Pancreas (tissue), 10 donors: Measurements from ENCODE around the gene EPB41L4A. TPM values are rescaled to one million over a fixed set of nuclear protein-coding genes. Genes with fewer than 3 reads are reported as not detected.
"Not testable (repeated sequence)": the region's sequence is repeated elsewhere in the genome, so short reads cannot be mapped to it uniquely, and the experiment has no call there.

Experiments used
- ATAC-seq, 4 donors: fragments of 200-7000 bp; cut with Tn5 transposase; one replicate each; pipeline versions ENCODE4 v1.8.0 to v1.9.1; 2020; ENCODE audit warnings: mild to moderate bottlenecking in 4 of 4, moderate library complexity in 4 of 4
- DNase-seq, 6 donors: peaks; one replicate each; pipeline ENCODE4 v3.0.0-alpha.2; 2020
- FAIRE-seq: peaks from 2 replicates; lab custom pipeline; 2012; peaks lifted over from hg19 to GRCh38; lab: Jason Lieb, UNC
- H3K27ac ChIP-seq, 4 donors: fragments of 200-600 bp; sonication (generic); 1 replicate in 3 of 4; 2 replicates in 1 of 4; pipeline versions ENCODE4 v1.5.0 to v1.8.0; 2020
- H3K27me3 ChIP-seq, 4 donors: fragments of 200-600 bp; one replicate each; pipeline ENCODE4 v1.8.0; 2021
- H3K36me3 ChIP-seq, 3 donors: fragments of 200-600 bp; sonication (generic) in 1 of 3; one replicate each; pipeline versions ENCODE4 v1.5.0 to v1.8.0; 2020 to 2021
- H3K4me1 ChIP-seq, 3 donors: fragments of 200-600 bp; one replicate each; pipeline ENCODE4 v1.8.0; 2021
- H3K4me3 ChIP-seq, 4 donors: fragments of 200-600 bp; sonication (generic) in 2 of 4; one replicate each; pipeline versions ENCODE4 v1.5.0 to v1.8.0; 2020 to 2021
- H3K9me3 ChIP-seq, 4 donors: fragments of 200-600 bp; one replicate each; pipeline ENCODE4 v1.8.0; 2021
- WGBS, 2 donors: extraction: QIAGEN DNeasy Blood & Tissue Kit; methylation state at CpG; one replicate each; pipeline ENCODE4 v1.1.7; 2013; 5-methylcytosine and 5-hydroxymethylcytosine counted together
- intact Hi-C, 3 donors: fragments of 100-400 bp; cut with DNase I; formaldehyde crosslinking; loops; one replicate each; pipeline versions ENCODE4 v1.11.1 to v1.14.2; 2022
- polyA plus RNA-seq, 2 donors: library from polyadenylated mRNA; stranded (reverse); fragments of 200-250 nt; gene quantifications; one replicate each; pipeline ENCODE4 v1.2.3, GENCODE V29; 2013
- total RNA-seq, 6 donors: library from RNA; stranded (reverse); fragmentation: NEBNext Ultra II Directional in 4 of 6; extraction: Animal tissue kit (Norgen Biotek cat#: 25700) in 4 of 6; gene quantifications; one replicate each; pipeline versions ENCODE4 v1.2.1 to v1.2.4, GENCODE V29; 2021 to 2023
- TF ChIP-seq, protein P1 (sequence below), 4 donors: fragments of 200-600 bp; sonication (generic) in 3 of 4; IDR thresholded peaks; one replicate each; pipeline versions ENCODE4 v1.5.0 to v1.8.0; 2021; ENCODE audit warnings: antibody characterized with exemption in 4 of 4
- donor health status: healthy with polysubstance abuse.
- donor health status: DM: no; HTN: no; CAD: no; lungs with moderate emphysema.
- donor health status: DM: no; HTN: no; CAD: no.
- donor health status: control.
- donor health status: control.
- donor health status: Bipolar disorder and iron deficiency.
- donor health status: DM: yes; HTN: yes; CAD: no.
- donor health status: DM: no; HTN: no; CAD: no.
- donor health status: DM: no; HTN: no; CAD: no.
- donor health status: DM: yes; HTN: yes; CAD: no.

EPB41L4A gene
- total and polyA plus RNA-seq, 8 donors: 4.4 to 23.4 (median 6.9) TPM

DNA sequence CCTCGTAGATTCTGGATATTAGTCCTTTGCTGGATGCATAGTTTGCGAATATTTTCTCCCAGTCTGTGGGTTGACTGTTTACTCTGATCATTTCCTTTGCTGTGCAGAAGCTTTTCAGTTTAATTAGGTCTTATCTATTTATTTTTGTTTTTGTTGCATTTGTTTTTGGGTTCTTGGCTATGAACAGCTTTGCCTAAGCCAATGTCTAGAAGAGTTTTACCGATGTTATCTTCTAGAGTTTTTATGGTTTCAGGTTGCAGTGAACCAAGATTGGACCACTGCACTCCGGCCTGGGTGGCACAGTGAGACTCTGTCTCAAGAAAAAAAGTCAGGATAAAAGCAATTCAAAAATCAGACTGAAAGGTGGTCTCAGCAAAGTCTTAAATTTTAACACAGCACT is 188.5 kb downstream of the EPB41L4A start:
- TF ChIP-seq, protein P1, sequence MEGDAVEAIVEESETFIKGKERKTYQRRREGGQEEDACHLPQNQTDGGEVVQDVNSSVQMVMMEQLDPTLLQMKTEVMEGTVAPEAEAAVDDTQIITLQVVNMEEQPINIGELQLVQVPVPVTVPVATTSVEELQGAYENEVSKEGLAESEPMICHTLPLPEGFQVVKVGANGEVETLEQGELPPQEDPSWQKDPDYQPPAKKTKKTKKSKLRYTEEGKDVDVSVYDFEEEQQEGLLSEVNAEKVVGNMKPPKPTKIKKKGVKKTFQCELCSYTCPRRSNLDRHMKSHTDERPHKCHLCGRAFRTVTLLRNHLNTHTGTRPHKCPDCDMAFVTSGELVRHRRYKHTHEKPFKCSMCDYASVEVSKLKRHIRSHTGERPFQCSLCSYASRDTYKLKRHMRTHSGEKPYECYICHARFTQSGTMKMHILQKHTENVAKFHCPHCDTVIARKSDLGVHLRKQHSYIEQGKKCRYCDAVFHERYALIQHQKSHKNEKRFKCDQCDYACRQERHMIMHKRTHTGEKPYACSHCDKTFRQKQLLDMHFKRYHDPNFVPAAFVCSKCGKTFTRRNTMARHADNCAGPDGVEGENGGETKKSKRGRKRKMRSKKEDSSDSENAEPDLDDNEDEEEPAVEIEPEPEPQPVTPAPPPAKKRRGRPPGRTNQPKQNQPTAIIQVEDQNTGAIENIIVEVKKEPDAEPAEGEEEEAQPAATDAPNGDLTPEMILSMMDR (IDR thresholded peaks at IDR 0.05): no peak
- ATAC-seq (no peak), DNase-seq (no peak), FAIRE-seq (no peak)
- H3K4me3 ChIP-seq: no peak overlapping the region
- no peaks in the 10 kb centered on the region for H3K9me3 ChIP-seq
- H3K27ac ChIP-seq: no peak overlapping the region
- peaks cover 0 to 8% (median 4%) of the 10 kb centered on the region in 3 donors for H3K4me1 ChIP-seq
- intact Hi-C loops: no loop called here
- no peaks in the 10 kb centered on the region for H3K36me3 ChIP-seq
- 77 to 80% methylated on average over 4 of the region's 4 CpGs for WGBS, 2 donors
- H3K27me3 ChIP-seq: no peaks in the 10 kb centered on the region

DNA sequence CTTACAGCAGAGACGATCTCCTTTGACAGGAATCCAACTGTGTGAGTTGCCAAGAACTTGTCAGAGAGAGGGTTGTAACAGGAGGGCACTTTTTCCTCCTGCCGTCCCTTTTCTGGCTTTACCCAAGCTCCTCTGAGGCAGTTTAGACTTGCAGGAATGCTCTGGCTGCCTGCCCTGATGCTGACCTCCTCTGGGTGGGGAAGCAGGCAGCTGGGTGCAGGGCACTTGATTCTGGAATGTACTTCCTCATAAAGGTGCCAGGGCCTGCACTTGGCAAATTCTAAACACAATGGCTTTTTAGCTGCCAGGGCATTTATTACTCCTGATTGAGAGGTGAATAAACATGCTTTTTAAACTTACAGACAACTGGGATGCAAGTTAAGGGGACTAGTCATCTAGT is 190.4 kb downstream of the EPB41L4A start:
- FAIRE-seq (no peak), DNase-seq (peak; percentile 83 to 93 (median 92)), ATAC-seq (peak; percentile 99 to 100 (median 99))
- peak overlapping the region in 1 of 4 donors; percentile 4 for H3K4me3 ChIP-seq
- TF ChIP-seq, protein P1 (IDR thresholded peaks at IDR 0.05): no peak
- H3K4me1 ChIP-seq: peaks cover 0 to 8% (median 4%) of the 10 kb centered on the region in 3 donors
- no peaks in the 10 kb centered on the region for H3K36me3 ChIP-seq
- peak overlapping the region in 2 of 4 donors; percentile 38 to 55 for H3K27ac ChIP-seq
- H3K9me3 ChIP-seq: no peaks in the 10 kb centered on the region
- intact Hi-C loops: no loop called here
- no peaks in the 10 kb centered on the region for H3K27me3 ChIP-seq
- 0 to 2% methylated on average over 2 of the region's 2 CpGs for WGBS, 2 donors

DNA sequence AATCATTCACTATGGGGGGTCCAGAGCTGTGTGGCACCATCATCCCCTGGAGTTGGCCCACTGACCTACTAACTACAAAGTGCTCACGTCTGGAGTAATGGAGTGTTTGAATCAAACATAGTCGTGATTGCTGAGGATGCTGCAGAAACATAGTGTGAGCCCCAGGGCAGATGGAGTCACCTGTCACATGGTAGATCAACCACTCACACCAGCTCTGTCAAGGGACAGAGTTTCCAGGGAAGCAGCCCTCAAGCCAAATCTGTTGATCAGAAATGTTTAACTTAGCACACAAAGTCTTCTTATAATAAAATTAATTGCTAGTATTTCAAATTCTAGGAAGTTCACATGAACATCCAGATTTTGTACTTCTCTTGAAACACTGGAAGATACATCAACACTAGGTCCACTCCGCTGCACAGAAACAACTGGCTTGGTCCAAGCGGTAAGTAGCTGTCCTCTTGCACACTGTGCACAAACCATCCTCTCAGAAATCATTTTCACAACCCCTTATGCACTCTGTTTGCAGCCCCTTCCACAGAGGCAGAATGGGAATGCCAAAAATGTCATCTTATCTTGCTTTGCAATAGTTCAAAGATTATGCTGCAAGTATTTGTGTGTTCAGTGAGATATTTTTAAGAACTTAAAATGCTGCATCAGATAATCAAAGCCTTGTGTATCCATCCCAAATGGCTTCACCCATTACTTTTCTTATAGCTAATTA is 191.0 kb downstream of the EPB41L4A start:
- peak overlapping the region in 1 of 4 donors; percentile 4 for H3K4me3 ChIP-seq
- WGBS, 2 donors: 50 to 61% methylated on average over 4 of the region's 4 CpGs
- TF ChIP-seq, protein P1 (IDR thresholded peaks at IDR 0.05): no peak
- DNase-seq (no peak), FAIRE-seq (no peak), ATAC-seq (peak; percentile 12 to 48 (median 28))
- H3K36me3 ChIP-seq: no peaks in the 10 kb centered on the region
- intact Hi-C loops: no loop called here
- H3K9me3 ChIP-seq: no peaks in the 10 kb centered on the region
- no peaks in the 10 kb centered on the region for H3K27me3 ChIP-seq
- H3K27ac ChIP-seq: peak overlapping the region in 1 of 4 donors; percentile 38
- H3K4me1 ChIP-seq: peaks cover 0 to 8% (median 4%) of the 10 kb centered on the region in 3 donors

DNA sequence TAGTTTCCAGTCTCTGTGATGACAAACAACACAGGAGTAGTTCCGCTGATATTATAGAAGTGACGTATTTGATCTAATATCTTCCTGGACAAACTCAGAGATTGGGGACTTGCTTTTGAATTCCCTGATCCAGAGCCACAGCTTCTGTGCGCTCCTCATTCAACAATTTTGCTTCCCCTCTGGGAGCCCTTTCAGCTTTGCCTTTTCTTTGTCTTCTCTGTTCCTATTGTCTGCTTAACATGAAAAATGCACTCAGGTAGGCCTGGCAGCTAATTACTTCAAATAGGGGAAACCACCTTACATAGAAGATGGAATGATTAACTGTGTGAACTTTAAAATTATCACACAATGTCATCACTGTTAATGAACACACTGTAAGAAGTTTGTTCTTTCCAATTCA is 192.9 kb downstream of the EPB41L4A start:
- Histone ChIP-seq H3K27me3 (no peaks in the 10 kb centered on the region), H3K27ac (peak overlapping the region in 2 of 4 donors; percentile 27 to 56), H3K4me1 (peaks cover 4 to 8% (median 4%) of the 10 kb centered on the region in 3 donors), H3K9me3 (no peaks in the 10 kb centered on the region), H3K36me3 (no peaks in the 10 kb centered on the region), H3K4me3 (no peak overlapping the region)
- ATAC-seq (no peak), DNase-seq (no peak), FAIRE-seq (no peak)
- TF ChIP-seq, protein P1 (IDR thresholded peaks at IDR 0.05): no peak
- 73 to 80% methylated on average over 3 of the region's 3 CpGs for WGBS, 2 donors
- intact Hi-C loops: no loop called here

DNA sequence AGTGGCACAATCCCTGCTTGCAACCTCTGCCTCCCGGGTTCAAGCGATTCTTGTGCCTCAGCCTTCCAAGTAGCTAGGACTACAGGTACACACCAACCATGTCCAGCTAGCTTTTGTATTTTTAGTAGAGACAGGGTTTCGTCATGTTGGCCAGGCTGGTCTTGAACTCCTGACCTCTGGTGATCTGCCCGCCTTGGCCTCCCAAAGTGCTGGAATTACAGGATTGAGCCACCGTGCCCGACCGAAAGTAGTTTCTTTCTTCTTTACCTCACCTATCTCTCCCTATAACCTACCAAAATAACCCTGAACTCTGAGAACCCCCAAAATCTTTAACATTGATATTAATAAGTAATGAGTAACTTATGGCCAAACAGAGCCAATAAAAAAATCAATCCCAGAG is 196.1 kb downstream of the EPB41L4A start:
- H3K36me3 ChIP-seq, H3K9me3 ChIP-seq, FAIRE-seq, intact Hi-C loops, H3K4me1 ChIP-seq, DNase-seq, H3K4me3 ChIP-seq, H3K27me3 ChIP-seq: not testable (repeated sequence)
- ATAC-seq: peak in 1 of 4 donors; percentile 41
- WGBS, 2 donors: 44 to 55% methylated on average over 7 of the region's 7 CpGs
- H3K27ac ChIP-seq: peak overlapping the region in 3 of 4 donors; percentile 6 to 38 (median 15)
